Gastrocnemius medialis (tissue), 4 donors: ENCODE measurements around the gene GSTM4. TPM values are rescaled to one million over a fixed set of nuclear protein-coding genes. Genes with fewer than 3 reads are reported as not detected.
A peak's percentile ranks its signal among the peaks of the same experiment; 100 is the strongest.

ENCODE experiments used
- ATAC-seq, 2 donors: fragments of 150-250 bp; one replicate each; pipeline ENCODE4 v1.9.1; 2016
- DNase-seq, 2 donors: peaks; one replicate each; pipeline ENCODE4 v3.0.0-alpha.2; 2019
- H3K27ac ChIP-seq, 4 donors: fragments of 200-600 bp; sonication (generic); 1 replicate in 1 of 4; 2 replicates in 3 of 4; pipeline ENCODE4 v1.5.1; 2016 to 2018; ENCODE audit warnings: mild to moderate bottlenecking in 2 of 4, moderate library complexity in 1 of 4
- H3K27me3 ChIP-seq, 3 donors: fragments of 200-600 bp; sonication (generic) in 2 of 3; 1 replicate in 1 of 3; 2 replicates in 2 of 3; pipeline versions ENCODE4 v1.5.1 to v1.6.0; 2016 to 2019; ENCODE audit warnings: mild to moderate bottlenecking in 1 of 3, moderate library complexity in 1 of 3
- H3K36me3 ChIP-seq, 2 donors: fragments of 200-600 bp; sonication (generic) in 1 of 2; one replicate each; pipeline ENCODE4 v1.5.1; 2017 to 2018
- H3K4me1 ChIP-seq, 2 donors: fragments of 200-600 bp; sonication (generic) in 1 of 2; one replicate each; pipeline ENCODE4 v1.5.1; 2016 to 2017; ENCODE audit warnings: mild to moderate bottlenecking in 2 of 2
- H3K4me3 ChIP-seq, 4 donors: fragments of 200-600 bp; sonication (generic) in 3 of 4; 1 replicate in 1 of 4; 2 replicates in 3 of 4; pipeline ENCODE4 v1.5.1; 2016 to 2019; ENCODE audit warnings: mild to moderate bottlenecking in 2 of 4
- H3K9me3 ChIP-seq, 3 donors: fragments of 200-600 bp; sonication (generic) in 2 of 3; 1 replicate in 1 of 3; 2 replicates in 2 of 3; pipeline ENCODE4 v1.5.1; 2016 to 2019
- POLR2A ChIP-seq, 2 donors: fragments of 450-650 bp; IDR thresholded peaks; one replicate each; pipeline ENCODE4 v1.6.1; 2017; ENCODE audit warnings: antibody characterized with exemption in 2 of 2, mild to moderate bottlenecking in 2 of 2, moderate library complexity in 2 of 2
- in situ Hi-C, 4 donors: fragments of 200-750 bp; cut with MboI; loops; one replicate each; pipeline versions ENCODE4 v1.15.0 to v1.8.0; 2017; ENCODE audit warnings: low sequenced_read_pairs in 4 of 4
- intact Hi-C: fragments of 100-400 bp; cut with DNase I; formaldehyde crosslinking; loops from one replicate; pipeline ENCODE4 v1.15.1; 2023; ENCODE audit warnings: low total_unique reads
- total RNA-seq, 4 donors: library from RNA; depleted of rRNA; stranded (reverse); fragments of >200 nt; gene quantifications; one replicate each; pipeline versions ENCODE4 v1.1.0 to v1.2.3, GENCODE V29; 2016
- TF ChIP-seq, protein P1 (sequence below), 5 experiments: fragments of 450-650 bp in 3 of 5; fragments of 200-600 bp in 2 of 5; sonication (generic) in 2 of 5; IDR thresholded peaks in 4 of 5; conservative IDR thresholded peaks in 1 of 5; 1 replicate in 4 of 5; 2 replicates in 1 of 5; pipeline ENCODE4 v1.5.1; 2016 to 2019; ENCODE audit warnings: antibody characterized with exemption in 5 of 5, mild to moderate bottlenecking in 3 of 5, moderate library complexity in 3 of 5

Gene GSTM4
- total RNA-seq, 4 donors from 2014 or later, result 18.1 to 28.9 (median 25.0) TPM

GRCh38 chr1:109627692-109628399, 28.1 kb upstream of the GSTM4 start:
- peaks cover 0 to 28% of the 10 kb centered on the region in 2 donors for H3K36me3 ChIP-seq
- H3K9me3 ChIP-seq, result no peaks in the 10 kb centered on the region
- intact Hi-C loops, result no loop called here
- no peak overlapping the region for H3K27ac ChIP-seq
- no peak for DNase-seq
- no peak for ATAC-seq
- peaks cover 0 to 3% of the 10 kb centered on the region in 2 donors for H3K4me1 ChIP-seq
- no peak overlapping the region for H3K4me3 ChIP-seq
- in situ Hi-C loops, result loop anchor here (10.0 kb wide), 2 partner anchors 83 to 357 kb away; partner anchors contain the start of genes GNAI3 (in 3 of the 4) and AHCYL1 (in 1 of the 4)
- no peaks in the 10 kb centered on the region for H3K27me3 ChIP-seq
- no peak for TF ChIP-seq POLR2A (IDR thresholded peaks at IDR 0.05)
- TF ChIP-seq, protein P1, sequence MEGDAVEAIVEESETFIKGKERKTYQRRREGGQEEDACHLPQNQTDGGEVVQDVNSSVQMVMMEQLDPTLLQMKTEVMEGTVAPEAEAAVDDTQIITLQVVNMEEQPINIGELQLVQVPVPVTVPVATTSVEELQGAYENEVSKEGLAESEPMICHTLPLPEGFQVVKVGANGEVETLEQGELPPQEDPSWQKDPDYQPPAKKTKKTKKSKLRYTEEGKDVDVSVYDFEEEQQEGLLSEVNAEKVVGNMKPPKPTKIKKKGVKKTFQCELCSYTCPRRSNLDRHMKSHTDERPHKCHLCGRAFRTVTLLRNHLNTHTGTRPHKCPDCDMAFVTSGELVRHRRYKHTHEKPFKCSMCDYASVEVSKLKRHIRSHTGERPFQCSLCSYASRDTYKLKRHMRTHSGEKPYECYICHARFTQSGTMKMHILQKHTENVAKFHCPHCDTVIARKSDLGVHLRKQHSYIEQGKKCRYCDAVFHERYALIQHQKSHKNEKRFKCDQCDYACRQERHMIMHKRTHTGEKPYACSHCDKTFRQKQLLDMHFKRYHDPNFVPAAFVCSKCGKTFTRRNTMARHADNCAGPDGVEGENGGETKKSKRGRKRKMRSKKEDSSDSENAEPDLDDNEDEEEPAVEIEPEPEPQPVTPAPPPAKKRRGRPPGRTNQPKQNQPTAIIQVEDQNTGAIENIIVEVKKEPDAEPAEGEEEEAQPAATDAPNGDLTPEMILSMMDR (IDR thresholded peaks at IDR 0.05 in 4 of 5, conservative IDR thresholded peaks at IDR 0.05 in 1 of 5), result no peak

- DNase-seq, result no peak
- TF ChIP-seq, protein P1 (IDR thresholded peaks at IDR 0.05 in 4 of 5, conservative IDR thresholded peaks at IDR 0.05 in 1 of 5), result no peak
- TF ChIP-seq POLR2A (IDR thresholded peaks at IDR 0.05), result no peak
- Histone ChIP-seq H3K4me3 (no peak overlapping the region), H3K9me3 (no peaks in the 10 kb centered on the region), H3K27me3 (no peaks in the 10 kb centered on the region), H3K27ac (no peak overlapping the region), H3K4me1 (peaks cover 0 to 3% of the 10 kb centered on the region in 2 donors), H3K36me3 (peaks cover 0 to 28% of the 10 kb centered on the region in 2 donors)
- in situ Hi-C loops, result loop anchor here (10.0 kb wide), 2 partner anchors 84 to 356 kb away; partner anchors contain the start of genes GNAI3 (in 3 of the 4) and AHCYL1 (in 1 of the 4)
- intact Hi-C loops, result no loop called here
- no peak for ATAC-seq
Measured at GRCh38 chr1:109628540-109629321, 27.2 kb upstream of the GSTM4 start.

- in situ Hi-C loops, result loop anchor here (10.0 kb wide), 2 partner anchors 85 to 355 kb away; partner anchors contain the start of genes GNAI3 (in 3 of the 4) and AHCYL1 (in 2 of the 4)
- H3K4me1 ChIP-seq, result no peaks in the 10 kb centered on the region
- H3K4me3 ChIP-seq, result no peak overlapping the region
- no peak for DNase-seq
- no peaks in the 10 kb centered on the region for H3K27me3 ChIP-seq
- no peaks in the 10 kb centered on the region for H3K9me3 ChIP-seq
- no peak for TF ChIP-seq POLR2A (IDR thresholded peaks at IDR 0.05)
- TF ChIP-seq, protein P1 (IDR thresholded peaks at IDR 0.05 in 4 of 5, conservative IDR thresholded peaks at IDR 0.05 in 1 of 5), result no peak
- H3K36me3 ChIP-seq, result peaks cover 0 to 28% of the 10 kb centered on the region in 2 donors
- no peak overlapping the region for H3K27ac ChIP-seq
- ATAC-seq, result no peak
- intact Hi-C loops, result no loop called here
Measured at GRCh38 chr1:109629372-109630030, 26.4 kb upstream of the GSTM4 start.

DNA sequence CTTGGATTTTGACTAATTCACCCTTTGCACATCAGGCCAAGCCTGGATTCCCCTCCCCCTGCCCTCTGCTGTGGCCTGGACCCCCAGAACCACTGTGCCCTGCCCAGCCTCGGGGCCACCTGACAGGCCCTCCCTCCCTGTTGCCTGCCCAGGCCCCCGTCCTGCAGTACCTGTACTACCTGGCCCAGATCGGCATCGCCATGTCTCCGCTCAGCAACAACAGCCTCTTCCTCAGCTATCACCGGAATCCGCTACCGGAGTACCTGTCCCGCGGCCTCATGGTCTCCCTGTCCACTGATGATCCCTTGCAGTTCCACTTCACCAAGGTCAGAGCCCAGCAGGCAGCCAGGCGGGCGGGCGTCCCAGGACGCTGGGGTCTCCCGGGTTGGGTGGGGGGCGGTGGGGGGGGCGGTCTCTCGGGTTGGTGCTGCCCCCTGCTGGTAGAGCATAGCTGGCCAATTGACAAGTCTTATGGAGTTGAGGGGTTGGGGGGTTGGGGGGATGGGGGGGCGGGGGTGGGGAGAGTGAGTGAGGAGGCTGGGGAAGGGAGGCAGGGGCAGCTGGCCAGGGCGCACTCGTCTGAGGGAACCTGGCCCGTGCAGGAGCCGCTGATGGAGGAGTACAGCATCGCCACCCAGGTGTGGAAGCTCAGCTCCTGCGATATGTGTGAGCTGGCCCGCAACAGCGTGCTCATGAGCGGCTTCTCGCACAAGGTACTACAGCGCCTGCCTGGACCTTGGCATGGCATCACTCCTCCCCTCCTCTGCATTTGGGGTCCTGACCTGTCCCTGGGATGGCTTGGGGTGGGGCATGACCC, 25.6 kb upstream of the GSTM4 start:
- H3K9me3 ChIP-seq, result no peaks in the 10 kb centered on the region
- in situ Hi-C loops, result loop anchor here in 1 of 4 donors (10.0 kb wide), 1 partner anchor 355 kb away; the partner anchor contains the start of gene AHCYL1
- TF ChIP-seq, protein P1 (IDR thresholded peaks at IDR 0.05 in 4 of 5, conservative IDR thresholded peaks at IDR 0.05 in 1 of 5), result peak in 2 of 5 experiments; percentile 28 to 55
- TF ChIP-seq POLR2A (IDR thresholded peaks at IDR 0.05), result no peak

More for the DNA sequence above, 25.6 kb upstream of the GSTM4 start:
- Histone ChIP-seq H3K4me1 (no peaks in the 10 kb centered on the region), H3K27me3 (no peaks in the 10 kb centered on the region), H3K36me3 (peaks cover 0 to 28% of the 10 kb centered on the region in 2 donors), H3K27ac (no peak overlapping the region), H3K4me3 (no peak overlapping the region)
- intact Hi-C loops, result no loop called here
- ATAC-seq, result no peak
- no peak for DNase-seq
